Stomach smooth muscle (tissue), 2 donors: ENCODE results near the gene PKP1.

ENCODE experiments used
- H3K27ac ChIP-seq: one replicate; pipeline ENCODE4 v1.7.0; 2013; ENCODE audit warnings: mild to moderate bottlenecking, low read length, inconsistent platforms
- H3K27me3 ChIP-seq, 2 donors: one replicate each; pipeline ENCODE4 v1.7.0; 2013; ENCODE audit warnings: low read length in 2 of 2; ENCODE audit not compliant: insufficient read depth in 2 of 2, control insufficient read depth in 1 of 2
- H3K36me3 ChIP-seq, 2 donors: one replicate each; pipeline ENCODE4 v1.7.0; 2013; ENCODE audit warnings: low read length in 2 of 2; ENCODE audit not compliant: control insufficient read depth in 2 of 2, insufficient read depth in 2 of 2
- H3K4me1 ChIP-seq: one replicate; pipeline ENCODE4 v1.7.0; 2013; ENCODE audit warnings: low read length; ENCODE audit not compliant: control insufficient read depth, insufficient read depth
- H3K4me3 ChIP-seq, 2 donors: one replicate each; pipeline ENCODE4 v1.7.0; 2013; ENCODE audit warnings: low read length in 2 of 2
- H3K9ac ChIP-seq, 2 donors: one replicate each; pipeline ENCODE4 v1.7.0; 2013; ENCODE audit warnings: low read length in 2 of 2, mild to moderate bottlenecking in 1 of 2
- H3K9me3 ChIP-seq, 2 donors: one replicate each; pipeline ENCODE4 v1.7.0; 2013; ENCODE audit warnings: low read length in 2 of 2; ENCODE audit not compliant: control insufficient read depth in 2 of 2
- donor health status: healthy.
- donor health status: Pancreatic carcinoma.

The PKP1 gene

GRCh38 chr1:201329801-201330200 is 46.5 kb downstream of the PKP1 start:
- H3K27me3 ChIP-seq = no peaks in the 10 kb centered on the region
- no peak overlapping the region for H3K27ac ChIP-seq
- H3K4me3 ChIP-seq = no peak overlapping the region
- no peaks in the 10 kb centered on the region for H3K36me3 ChIP-seq
- H3K9me3 ChIP-seq = no peaks in the 10 kb centered on the region
- H3K4me1 ChIP-seq = peaks cover 3% of the 10 kb centered on the region
- no peak overlapping the region for H3K9ac ChIP-seq

DNA sequence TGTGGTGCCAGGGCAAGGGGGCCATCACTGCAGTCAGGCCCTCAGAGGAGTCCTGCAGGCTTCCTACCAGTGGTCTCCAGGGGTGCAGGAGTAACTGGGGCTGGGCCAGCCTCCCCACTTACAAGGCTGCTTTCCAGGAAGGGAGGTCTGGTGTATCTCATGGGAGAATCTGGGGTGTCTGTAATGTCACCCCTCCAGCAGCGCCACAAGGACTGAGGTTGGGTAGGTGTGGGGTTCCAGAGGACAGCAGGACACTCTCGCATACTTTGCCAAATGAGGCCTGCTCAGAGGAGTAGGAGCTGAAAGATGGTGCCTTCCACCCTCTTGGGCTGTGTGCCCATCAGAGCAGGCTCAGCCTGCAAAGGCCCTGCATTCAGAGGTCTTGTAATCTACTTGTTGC is 47.2 kb downstream of the PKP1 start:
- H3K4me3 ChIP-seq = no peak overlapping the region
- H3K9ac ChIP-seq = no peak overlapping the region
- H3K4me1 ChIP-seq = peaks cover 3% of the 10 kb centered on the region
- no peaks in the 10 kb centered on the region for H3K27me3 ChIP-seq
- no peaks in the 10 kb centered on the region for H3K36me3 ChIP-seq
- H3K9me3 ChIP-seq = no peaks in the 10 kb centered on the region
- H3K27ac ChIP-seq = no peak overlapping the region

DNA sequence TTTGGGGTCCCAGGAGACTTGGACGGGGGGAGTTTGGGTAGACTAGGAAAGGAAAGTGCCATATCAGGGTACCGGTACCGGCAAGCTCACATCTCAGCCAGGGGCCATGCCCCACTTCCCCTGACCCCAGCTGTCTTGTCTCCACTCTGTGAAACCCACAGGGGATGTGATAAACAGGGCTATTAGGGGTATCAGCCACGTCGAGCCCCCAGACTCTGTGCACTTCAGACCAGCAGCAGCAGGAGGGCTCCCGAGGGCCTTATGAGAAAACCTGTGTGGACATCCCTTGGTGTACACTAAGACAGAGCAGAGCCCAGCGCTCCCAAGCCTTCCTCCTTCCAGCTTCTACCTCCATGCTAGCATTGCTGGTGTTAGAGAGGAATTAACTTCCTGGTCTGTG is 47.9 kb downstream of the PKP1 start:
- H3K4me1 ChIP-seq = peaks cover 3% of the 10 kb centered on the region
- H3K9me3 ChIP-seq = no peaks in the 10 kb centered on the region
- H3K9ac ChIP-seq = no peak overlapping the region
- no peak overlapping the region for H3K27ac ChIP-seq
- H3K27me3 ChIP-seq = no peaks in the 10 kb centered on the region
- H3K36me3 ChIP-seq = no peaks in the 10 kb centered on the region
- H3K4me3 ChIP-seq = no peak overlapping the region

GRCh38 chr1:201332021-201332420 is 48.7 kb downstream of the PKP1 start:
- Histone ChIP-seq H3K4me3 (no peak overlapping the region), H3K27me3 (no peaks in the 10 kb centered on the region), H3K9me3 (no peaks in the 10 kb centered on the region), H3K9ac (no peak overlapping the region), H3K27ac (no peak overlapping the region), H3K36me3 (no peaks in the 10 kb centered on the region), H3K4me1 (peaks cover 3% of the 10 kb centered on the region)

DNA sequence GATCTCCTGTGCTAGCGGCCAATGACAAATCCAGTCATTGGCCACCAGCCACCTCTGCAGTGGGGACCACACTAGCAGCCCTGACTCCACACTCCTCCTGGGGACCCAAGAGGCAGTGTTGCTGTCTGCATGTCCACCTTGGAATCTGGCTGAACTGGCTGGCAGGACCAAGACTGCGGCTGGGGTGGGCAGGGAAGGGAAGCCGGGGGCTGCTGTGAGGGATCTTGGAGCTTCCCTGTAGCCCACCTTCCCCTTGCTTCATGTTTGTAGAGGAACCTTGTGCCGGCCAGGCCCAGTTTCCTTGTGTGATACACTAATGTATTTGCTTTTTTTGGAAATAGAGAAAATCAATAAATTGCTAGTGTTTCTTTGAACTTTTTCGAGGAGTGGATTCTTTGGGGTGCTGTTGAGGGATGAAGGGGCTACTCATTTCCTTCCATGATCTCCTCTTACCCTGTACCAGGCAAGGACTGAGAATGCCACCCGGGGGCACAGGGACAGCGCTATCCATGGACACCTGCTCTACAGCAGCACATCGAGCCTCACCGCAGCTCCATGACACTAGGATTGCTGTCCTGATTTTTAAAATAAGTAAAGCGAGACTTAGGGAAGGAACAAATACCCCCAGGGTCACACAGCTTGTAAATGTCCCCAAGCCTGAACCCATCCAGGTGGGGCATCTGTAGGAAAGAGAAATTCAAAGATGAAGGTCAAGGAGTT is 49.5 kb downstream of the PKP1 start:
- H3K27me3 ChIP-seq = no peaks in the 10 kb centered on the region
- H3K9me3 ChIP-seq = no peaks in the 10 kb centered on the region
- no peak overlapping the region for H3K27ac ChIP-seq
- peaks cover 3% of the 10 kb centered on the region for H3K4me1 ChIP-seq
- H3K9ac ChIP-seq = no peak overlapping the region
- no peaks in the 10 kb centered on the region for H3K36me3 ChIP-seq
- no peak overlapping the region for H3K4me3 ChIP-seq

GRCh38 chr1:201334325-201335173 is 51.2 kb downstream of the PKP1 start:
- H3K9ac ChIP-seq = no peak overlapping the region
- no peaks in the 10 kb centered on the region for H3K9me3 ChIP-seq
- no peak overlapping the region for H3K27ac ChIP-seq
- H3K36me3 ChIP-seq = no peaks in the 10 kb centered on the region
- peaks cover 3% of the 10 kb centered on the region for H3K4me1 ChIP-seq
- H3K27me3 ChIP-seq = no peaks in the 10 kb centered on the region
- H3K4me3 ChIP-seq = no peak overlapping the region

GRCh38 chr1:201335174-201335870 is 52.0 kb downstream of the PKP1 start:
- no peaks in the 10 kb centered on the region for H3K36me3 ChIP-seq
- no peaks in the 10 kb centered on the region for H3K27me3 ChIP-seq
- H3K27ac ChIP-seq = no peak overlapping the region
- H3K9ac ChIP-seq = no peak overlapping the region
- no peaks in the 10 kb centered on the region for H3K4me1 ChIP-seq
- H3K4me3 ChIP-seq = no peak overlapping the region
- no peaks in the 10 kb centered on the region for H3K9me3 ChIP-seq

- Histone ChIP-seq H3K4me1 (no peaks in the 10 kb centered on the region), H3K27ac (no peak overlapping the region), H3K9ac (no peak overlapping the region), H3K27me3 (no peaks in the 10 kb centered on the region), H3K36me3 (no peaks in the 10 kb centered on the region), H3K4me3 (no peak overlapping the region), H3K9me3 (no peaks in the 10 kb centered on the region)
Observed at GRCh38 chr1:201335901-201336300, 52.6 kb downstream of the PKP1 start.

DNA sequence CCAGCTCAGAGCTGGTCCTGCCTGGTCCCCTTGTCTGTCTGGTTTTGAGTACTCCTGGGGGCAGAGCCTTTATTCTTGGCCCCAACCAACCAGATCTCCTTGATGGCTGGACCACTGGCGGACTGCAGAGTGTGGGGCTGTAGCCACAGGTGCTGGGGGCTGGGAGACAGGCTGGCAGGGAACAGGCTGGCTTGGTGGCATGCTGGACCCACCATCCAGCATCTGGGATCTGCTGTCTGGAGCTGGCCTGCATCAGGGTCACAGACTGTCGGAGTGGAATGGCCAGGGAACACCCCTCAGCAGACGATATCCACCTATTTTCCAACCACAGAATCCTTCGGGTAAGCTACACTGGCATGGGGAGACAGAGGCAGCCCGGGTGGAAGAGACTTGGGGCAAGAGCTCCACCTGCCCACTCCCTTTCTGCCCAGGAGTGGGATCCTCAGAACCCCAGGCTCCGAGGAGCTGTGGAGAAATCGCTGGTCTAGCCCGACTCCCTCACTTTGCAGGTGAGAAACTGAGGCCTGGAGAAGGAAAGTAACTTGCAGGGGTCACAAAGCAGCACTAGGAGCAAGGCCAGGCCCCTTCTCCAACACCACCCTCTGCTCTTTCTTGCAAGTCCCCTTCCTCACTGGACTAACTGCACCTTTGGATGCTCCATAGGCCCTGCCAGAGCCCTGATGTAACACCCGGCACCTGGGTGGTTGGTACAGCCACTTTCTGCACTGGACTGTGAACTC is 53.6 kb downstream of the PKP1 start:
- H3K4me1 ChIP-seq = no peaks in the 10 kb centered on the region
- H3K9ac ChIP-seq = no peak overlapping the region
- H3K27ac ChIP-seq = no peak overlapping the region
- H3K4me3 ChIP-seq = no peak overlapping the region
- no peaks in the 10 kb centered on the region for H3K27me3 ChIP-seq
- H3K36me3 ChIP-seq = no peaks in the 10 kb centered on the region
- peaks cover under 1 to 2% of the 10 kb centered on the region in 2 donors for H3K9me3 ChIP-seq

GRCh38 chr1:201341377-201341776 is 58.1 kb downstream of the PKP1 start:
- Histone ChIP-seq H3K9me3 (peaks cover 3 to 4% of the 10 kb centered on the region in 2 donors), H3K9ac (no peak overlapping the region), H3K27ac (no peak overlapping the region), H3K36me3 (no peaks in the 10 kb centered on the region), H3K4me1 (no peaks in the 10 kb centered on the region), H3K4me3 (no peak overlapping the region), H3K27me3 (peaks cover under 1 to 4% of the 10 kb centered on the region in 2 donors)
